Measurements from ENCODE around the gene DHCR24. TPM values are rescaled to one million over a fixed set of nuclear protein-coding genes. Genes with fewer than 3 reads are reported as not detected.
"Not testable (repeated sequence)": the region's sequence is repeated elsewhere in the genome, so short reads cannot be mapped to it uniquely, and the experiment has no call there.

Gene DHCR24, protein sequence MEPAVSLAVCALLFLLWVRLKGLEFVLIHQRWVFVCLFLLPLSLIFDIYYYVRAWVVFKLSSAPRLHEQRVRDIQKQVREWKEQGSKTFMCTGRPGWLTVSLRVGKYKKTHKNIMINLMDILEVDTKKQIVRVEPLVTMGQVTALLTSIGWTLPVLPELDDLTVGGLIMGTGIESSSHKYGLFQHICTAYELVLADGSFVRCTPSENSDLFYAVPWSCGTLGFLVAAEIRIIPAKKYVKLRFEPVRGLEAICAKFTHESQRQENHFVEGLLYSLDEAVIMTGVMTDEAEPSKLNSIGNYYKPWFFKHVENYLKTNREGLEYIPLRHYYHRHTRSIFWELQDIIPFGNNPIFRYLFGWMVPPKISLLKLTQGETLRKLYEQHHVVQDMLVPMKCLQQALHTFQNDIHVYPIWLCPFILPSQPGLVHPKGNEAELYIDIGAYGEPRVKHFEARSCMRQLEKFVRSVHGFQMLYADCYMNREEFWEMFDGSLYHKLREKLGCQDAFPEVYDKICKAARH
- total RNA-seq: 100 to 1,000 TPM in 2 of 4 donors, 10 to 100 TPM in 2; 64.9 to 181 (median 125) TPM

DNA sequence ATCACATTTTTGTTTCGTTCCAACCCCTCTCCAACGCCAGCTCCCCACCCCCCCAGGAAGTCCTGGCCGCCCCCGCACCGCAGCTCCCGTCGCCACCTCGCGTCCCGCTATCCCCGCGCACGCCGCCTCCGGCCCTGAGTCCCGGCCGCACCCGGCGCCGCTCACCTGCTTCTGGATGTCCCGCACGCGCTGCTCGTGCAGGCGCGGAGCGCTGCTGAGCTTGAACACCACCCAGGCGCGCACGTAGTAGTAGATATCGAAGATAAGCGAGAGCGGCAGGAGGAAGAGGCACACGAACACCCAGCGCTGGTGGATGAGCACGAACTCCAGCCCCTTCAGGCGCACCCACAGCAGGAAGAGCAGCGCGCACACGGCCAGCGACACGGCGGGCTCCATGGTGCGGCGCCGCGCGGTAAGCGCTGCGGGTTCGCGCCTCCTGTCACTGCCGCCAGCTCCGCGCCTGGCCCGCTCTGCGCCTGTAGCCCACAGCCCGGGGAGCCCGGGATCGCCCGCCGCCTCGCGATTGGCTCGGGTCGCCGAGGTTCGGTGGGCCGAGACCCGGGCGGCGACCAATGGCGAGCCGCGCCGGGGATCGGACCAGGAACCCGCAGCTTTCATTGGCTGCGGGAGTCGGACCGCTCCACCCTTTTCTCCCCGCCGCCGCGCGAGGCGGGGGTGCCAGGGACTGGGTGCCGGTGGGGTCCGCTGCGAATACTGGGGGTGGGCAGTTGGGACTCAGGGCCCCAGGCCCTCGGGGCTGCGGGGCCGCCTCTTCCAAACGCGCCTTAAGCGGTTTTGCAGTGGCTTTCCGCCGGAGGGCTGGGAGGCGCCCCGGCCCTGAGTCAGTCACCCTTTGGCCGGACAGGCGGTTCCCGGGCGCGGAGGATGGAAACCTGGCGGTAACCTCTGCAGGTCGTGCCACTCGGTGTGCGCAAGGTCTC, at the start of gene DHCR24:
Gene DHCR24 (minus strand): TSS at position 472 of the 941 bp plus-strand sequence. CDS start 76 bp downstream, at position 396.
- TF ChIP-seq, protein P1, sequence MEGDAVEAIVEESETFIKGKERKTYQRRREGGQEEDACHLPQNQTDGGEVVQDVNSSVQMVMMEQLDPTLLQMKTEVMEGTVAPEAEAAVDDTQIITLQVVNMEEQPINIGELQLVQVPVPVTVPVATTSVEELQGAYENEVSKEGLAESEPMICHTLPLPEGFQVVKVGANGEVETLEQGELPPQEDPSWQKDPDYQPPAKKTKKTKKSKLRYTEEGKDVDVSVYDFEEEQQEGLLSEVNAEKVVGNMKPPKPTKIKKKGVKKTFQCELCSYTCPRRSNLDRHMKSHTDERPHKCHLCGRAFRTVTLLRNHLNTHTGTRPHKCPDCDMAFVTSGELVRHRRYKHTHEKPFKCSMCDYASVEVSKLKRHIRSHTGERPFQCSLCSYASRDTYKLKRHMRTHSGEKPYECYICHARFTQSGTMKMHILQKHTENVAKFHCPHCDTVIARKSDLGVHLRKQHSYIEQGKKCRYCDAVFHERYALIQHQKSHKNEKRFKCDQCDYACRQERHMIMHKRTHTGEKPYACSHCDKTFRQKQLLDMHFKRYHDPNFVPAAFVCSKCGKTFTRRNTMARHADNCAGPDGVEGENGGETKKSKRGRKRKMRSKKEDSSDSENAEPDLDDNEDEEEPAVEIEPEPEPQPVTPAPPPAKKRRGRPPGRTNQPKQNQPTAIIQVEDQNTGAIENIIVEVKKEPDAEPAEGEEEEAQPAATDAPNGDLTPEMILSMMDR (IDR thresholded peaks at IDR 0.05): no peak
- peak; percentile 85 for ATAC-seq (ENCODE audit: low FRiP score)
- DNase-seq (ENCODE audit: low spot score): peak; percentile 48

DNA sequence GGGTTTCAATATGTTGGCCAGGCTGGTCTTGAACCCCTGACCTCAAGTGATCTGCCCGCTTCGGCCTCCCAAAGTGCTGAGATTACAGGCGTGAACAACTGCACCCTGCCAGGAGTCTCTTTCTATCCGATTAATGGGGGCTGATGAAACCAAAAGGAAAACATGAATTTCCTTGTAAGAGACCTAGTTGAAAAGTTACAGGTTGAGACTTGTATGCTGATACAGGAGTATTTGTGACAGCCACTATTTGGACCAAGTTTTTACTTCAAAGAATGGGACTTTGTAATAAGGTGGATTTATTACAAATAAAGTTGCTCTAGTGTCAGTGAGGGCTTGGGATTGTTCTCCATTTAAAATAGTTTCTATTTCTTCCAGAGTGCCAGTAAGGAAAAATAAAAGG, 49.8 kb upstream of the DHCR24 start:
- TF ChIP-seq, protein P1 (IDR thresholded peaks at IDR 0.05): no peak
- no peak for DNase-seq (ENCODE audit: low spot score)
- ATAC-seq (ENCODE audit: low FRiP score): no peak

DNA sequence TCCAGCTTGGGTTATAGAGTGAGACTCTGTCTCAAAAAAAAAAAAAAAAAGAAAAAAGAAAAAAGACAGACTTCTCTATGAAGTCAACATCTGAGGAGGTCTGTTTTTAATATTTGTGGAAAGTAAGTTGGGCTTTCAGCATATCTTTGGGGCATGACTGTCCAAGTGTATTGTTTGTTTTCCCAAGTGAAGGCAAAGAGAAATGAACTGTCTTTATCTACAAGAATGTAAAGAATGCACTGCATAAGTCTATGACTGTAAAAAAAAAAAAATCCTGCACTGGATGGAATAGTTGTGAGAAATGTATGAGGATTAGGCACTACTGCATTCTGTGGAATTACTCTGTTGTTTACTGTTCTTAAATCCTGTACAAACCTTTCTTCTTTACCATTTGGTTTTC, 47.9 kb upstream of the DHCR24 start:
- no peak for ATAC-seq (ENCODE audit: low FRiP score)
- DNase-seq (ENCODE audit: low spot score): no peak
- TF ChIP-seq, protein P1 (IDR thresholded peaks at IDR 0.05): no peak

DNA sequence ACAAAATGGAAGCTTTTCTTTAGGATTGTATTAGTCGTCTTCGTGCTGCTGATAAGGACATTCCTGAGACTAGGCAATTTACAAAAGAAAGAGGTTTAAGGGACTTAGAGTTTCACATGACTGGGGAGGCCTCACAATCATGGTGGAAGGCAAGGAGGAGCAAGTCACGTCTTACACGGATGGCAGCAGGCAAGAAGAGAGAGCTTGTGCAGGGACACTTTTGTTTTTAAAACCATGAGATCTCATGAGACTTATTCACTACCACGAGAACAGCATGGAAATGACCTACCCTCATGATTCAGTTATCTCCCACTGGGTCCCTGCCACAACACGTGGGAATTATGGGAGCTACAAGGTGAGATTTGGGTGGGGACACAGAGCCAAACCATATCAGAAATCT, 47.1 kb upstream of the DHCR24 start:
- not testable (repeated sequence) for ATAC-seq (ENCODE audit: low FRiP score); DNase-seq (ENCODE audit: low spot score)

DNA sequence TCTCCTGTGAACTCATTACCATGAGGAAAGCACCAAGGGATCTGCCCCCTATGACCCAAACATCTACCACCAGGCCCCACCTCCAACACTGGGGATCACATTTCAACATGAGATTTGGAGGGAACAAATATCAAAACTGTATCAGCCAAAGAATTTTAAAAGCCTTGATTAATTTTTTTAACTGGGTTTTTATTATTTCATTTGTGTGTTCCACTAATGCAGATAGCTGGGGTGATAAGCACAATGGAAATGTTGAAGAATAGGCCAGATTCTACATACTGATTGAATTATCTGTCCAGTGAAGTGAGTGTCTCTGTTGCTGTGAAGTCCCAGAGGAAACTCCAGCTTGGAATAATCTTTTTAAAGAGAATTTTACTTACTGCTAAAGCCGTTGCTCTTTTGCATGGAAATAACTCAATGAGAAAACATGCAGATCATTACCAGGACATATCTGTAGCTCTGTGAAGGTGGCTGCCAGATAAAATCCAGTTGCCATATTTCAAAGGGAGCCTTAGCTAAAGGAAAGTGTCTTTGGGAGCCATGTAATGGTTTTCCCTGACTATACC, 44.4 kb upstream of the DHCR24 start:
- no peak for ATAC-seq (ENCODE audit: low FRiP score)

DNA sequence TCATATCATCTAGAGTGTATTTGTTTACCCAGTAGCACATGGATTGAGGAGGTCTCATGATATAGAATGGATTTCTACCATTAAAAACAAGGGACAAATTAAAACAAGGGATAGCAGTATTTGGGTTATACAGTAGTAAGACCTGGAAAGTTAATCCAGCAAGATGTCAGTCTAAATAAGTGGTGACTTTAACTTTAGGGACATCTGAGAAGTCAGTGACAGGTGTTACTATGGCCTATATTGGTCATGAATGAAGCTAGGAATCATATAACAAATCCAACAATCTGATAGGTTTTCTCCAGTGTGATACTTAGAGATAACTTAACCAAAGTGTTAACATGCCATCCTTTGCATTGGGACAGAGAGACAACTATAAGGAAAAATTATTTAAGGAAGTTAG, 42.7 kb upstream of the DHCR24 start:
- TF ChIP-seq, protein P1 (IDR thresholded peaks at IDR 0.05): no peak
- ATAC-seq (ENCODE audit: low FRiP score) (no peak), DNase-seq (ENCODE audit: low spot score) (no peak)

More for the DNA sequence above, 44.4 kb upstream of the DHCR24 start:
- TF ChIP-seq, protein P1 (IDR thresholded peaks at IDR 0.05): no peak
- no peak for DNase-seq (ENCODE audit: low spot score)

DNA sequence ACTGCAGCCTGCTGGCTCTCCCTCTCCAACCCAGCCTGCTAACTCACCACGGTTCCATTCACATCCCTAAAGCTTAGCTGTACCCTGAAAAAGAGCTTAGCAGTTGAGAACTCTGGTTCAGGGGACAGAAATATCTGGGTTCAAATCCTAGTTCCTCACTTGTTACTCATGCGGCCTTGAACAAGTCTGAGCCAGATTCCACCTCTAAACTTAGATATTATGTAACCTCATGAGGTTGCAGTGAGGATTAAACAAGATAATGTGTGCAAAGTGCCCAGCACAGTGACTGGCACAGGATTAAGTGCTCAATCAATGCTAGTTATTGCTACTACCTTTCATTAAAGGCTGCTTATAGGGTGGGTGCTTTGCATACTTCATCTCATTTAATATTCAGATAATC, 41.3 kb upstream of the DHCR24 start:
- DNase-seq (ENCODE audit: low spot score) (no peak), ATAC-seq (ENCODE audit: low FRiP score) (no peak)
- TF ChIP-seq, protein P1 (IDR thresholded peaks at IDR 0.05): no peak

Data from omental fat pad (tissue), 4 donors.